K562 (cell line): Measurements from ENCODE around the gene TASP1. TPM values are rescaled to one million over a fixed set of nuclear protein-coding genes. Genes with fewer than 3 reads are reported as not detected.

Source experiments
- ATAC-seq: fragments of 200-7000 bp; cut with Tn5 transposase; 3 replicates; pipeline ENCODE4 v1.9.1; 2020; ENCODE audit warnings: moderate library complexity
- BruUV-seq: library from RNA; stranded (reverse); fragments of 400-500 nt; replicated peaks from 2 replicates; lab custom pipeline; 2021; lab: Mats Ljungman, UMichigan
- CTCF ChIA-PET: fragments of 300-600 bp; formaldehyde crosslinking; extraction: SDS; loops from one replicate; lab custom pipeline; 2021; ENCODE audit warnings: low intra/inter-chr PET ratio; lab: Yijun Ruan, JAX
- POLR2A ChIA-PET: fragments of 300-600, 350-650 bp; sonication (Branson Sonifier 250); formaldehyde crosslinking; extraction: SDS; loops from one replicate; lab custom pipeline; 2021; ENCODE audit warnings: antibody characterized with exemption, inconsistent platforms; lab: Yijun Ruan, JAX
- DNase-seq, 4 experiments: peaks; one replicate each; pipeline versions ENCODE4 v3.0.0 to v3.0.0-alpha.2; 2011 to 2018; ENCODE audit warnings: low spot score in 3 of 4, mixed read lengths in 3 of 4; ENCODE audit errors: extremely low read depth in 1 of 4
- FAIRE-seq: peaks from 2 replicates; lab custom pipeline; 2011; peaks lifted over from hg19 to GRCh38; lab: Jason Lieb, UNC
- H2AFZ ChIP-seq: 2 replicates; pipeline ENCODE4 v1.6.0; 2011; ENCODE audit warnings: low read depth, low read length, control low read depth, inconsistent platforms
- H3K27ac ChIP-seq: fragments of 200-600 bp; 3 replicates; pipeline ENCODE4 v1.8.0; 2011; ENCODE audit warnings: low read depth, mild to moderate bottlenecking, control low read depth, inconsistent platforms, low read length, moderate library complexity, mixed read lengths; ENCODE audit errors: extremely low read depth
- H3K27me3 ChIP-seq, 2 experiments: fragments of 300-600 bp in 1 of 2; 2 replicates in 1 of 2; 3 replicates in 1 of 2; pipeline versions ENCODE4 v1.6.0 to v1.8.0; 2011; ENCODE audit warnings: inconsistent platforms in 2 of 2, low read length in 2 of 2, mild to moderate bottlenecking in 1 of 2, mixed read lengths in 1 of 2, moderate library complexity in 1 of 2; ENCODE audit not compliant: control insufficient read depth in 2 of 2, insufficient read depth in 2 of 2
- H3K36me3 ChIP-seq: fragments of 300-600 bp; 3 replicates; pipeline ENCODE4 v1.8.0; 2011; ENCODE audit warnings: mild to moderate bottlenecking, low read length, inconsistent platforms; ENCODE audit not compliant: control insufficient read depth, insufficient read depth
- H3K4me1 ChIP-seq, 2 experiments: fragments of 200-600 bp in 1 of 2; replicated peaks in 1 of 2; 2 replicates in 1 of 2; 3 replicates in 1 of 2; pipeline versions ENCODE4 v1.5.1 to v1.8.0; 2011; ENCODE audit warnings: inconsistent platforms in 2 of 2, low read length in 2 of 2, mild to moderate bottlenecking in 1 of 2, mixed read lengths in 1 of 2, moderate library complexity in 1 of 2; ENCODE audit not compliant: control insufficient read depth in 2 of 2, insufficient read depth in 2 of 2
- H3K4me2 ChIP-seq: 2 replicates; pipeline ENCODE4 v1.6.1; 2011; ENCODE audit warnings: low read length, control low read depth, inconsistent platforms, mixed read lengths; ENCODE audit not compliant: insufficient read depth
- H3K4me3 ChIP-seq: fragments of 200-600 bp; sonication (generic), shearing (Covaris generic); 2 replicates; pipeline ENCODE4 v1.5.1; 2016; ENCODE audit warnings: control low read depth, inconsistent platforms
- H3K79me2 ChIP-seq: fragments of 200-600 bp; 3 replicates; pipeline ENCODE4 v1.8.0; 2011; ENCODE audit warnings: low read length, inconsistent platforms; ENCODE audit not compliant: control insufficient read depth, insufficient read depth
- H3K9ac ChIP-seq, 2 experiments: 2 replicates each; pipeline versions ENCODE4 v1.6.0 to v1.6.1; 2011; ENCODE audit warnings: low read depth in 2 of 2, low read length in 2 of 2, control low read depth in 1 of 2, inconsistent platforms in 1 of 2, mild to moderate bottlenecking in 1 of 2, mixed read lengths in 1 of 2; ENCODE audit not compliant: insufficient read depth in 1 of 2
- H3K9me1 ChIP-seq: one replicate; pipeline ENCODE4 v1.6.0; 2011; ENCODE audit warnings: inconsistent platforms, mild to moderate bottlenecking, low read length, moderate library complexity; ENCODE audit not compliant: control insufficient read depth, insufficient read depth
- H3K9me3 ChIP-seq: replicated peaks from 2 replicates; pipeline ENCODE4 v1.5.1; 2011; ENCODE audit warnings: low read depth, low read length, inconsistent platforms; ENCODE audit not compliant: control insufficient read depth, insufficient read depth
- H4K20me1 ChIP-seq: replicated peaks from 2 replicates; pipeline ENCODE4 v1.6.1; 2011; ENCODE audit warnings: low read length, inconsistent platforms, mixed read lengths; ENCODE audit not compliant: control insufficient read depth, insufficient read depth
- E2F8 ChIP-seq: fragments of 450-650 bp; IDR thresholded peaks from 2 replicates; pipeline ENCODE4 v1.7.1; 2018; ENCODE audit warnings: mild to moderate bottlenecking, low read depth; ENCODE audit not compliant: partially characterized antibody
- GTF2E2 ChIP-seq: fragments of 200-800 bp; sonication (Bioruptor generic); IDR thresholded peaks from 2 replicates; pipeline ENCODE4 v1.6.1; 2016; ENCODE audit warnings: missing genetic modification characterization, missing compliant biosample characterization
- HDAC8 ChIP-seq: fragments of 450-650 bp; IDR thresholded peaks from 2 replicates; pipeline ENCODE4 v1.6.1; 2016; ENCODE audit warnings: mild to moderate bottlenecking, missing genetic modification characterization, moderate library complexity, missing compliant biosample characterization
- SNAPC5 ChIP-seq: fragments of 250-450 bp; sonication (Bioruptor Pico); IDR thresholded peaks from 2 replicates; pipeline ENCODE4 v1.8.0; 2021; ENCODE audit warnings: moderate library complexity, mild to moderate bottlenecking, inconsistent platforms
- STAG1 ChIP-seq: sonication (generic); formaldehyde crosslinking; IDR thresholded peaks from 2 replicates; pipeline ENCODE4 v1.5.0; 2020; ENCODE audit warnings: missing genetic modification reagents, borderline replicate concordance
- ZBED1 ChIP-seq: IDR thresholded peaks from 2 replicates; pipeline ENCODE4 v1.6.1; 2014
- ZC3H4 ChIP-seq: sonication (generic); formaldehyde crosslinking; IDR thresholded peaks from 2 replicates; pipeline ENCODE4 v1.9.0; 2021; ENCODE audit warnings: missing genetic modification reagents, borderline replicate concordance
- ZNF780A ChIP-seq: fragments of 250-450 bp; sonication (Bioruptor Pico); IDR thresholded peaks from 2 replicates; pipeline ENCODE4 v1.5.0; 2021; ENCODE audit warnings: mild to moderate bottlenecking
- in situ Hi-C: fragments of 300-500 bp; cut with MboI; formaldehyde crosslinking; loops from 4 replicates; pipeline ENCODE4 v1.15.0; 2018; ENCODE audit warnings: inconsistent platforms, mixed read lengths
- intact Hi-C: fragments of 100-400 bp; cut with micrococcal nuclease; formaldehyde crosslinking; loops from 2 replicates; pipeline ENCODE4 v1.14.2; 2022
- polyA plus RNA-seq, 8 experiments: library from polyadenylated mRNA; depleted of rRNA in 4 of 8; stranded (reverse) in 5 of 8; unstranded in 3 of 8; fragments of >200 nt; fragmentation: Nextera tagmentation in 2 of 8; fragmentation: Illumina TruSeq in 1 of 8; extraction: Ambion mirVana in 2 of 8; extraction: Trizol in 1 of 8; gene quantifications; 2 replicates each; pipeline versions ENCODE4 v1.2.1 to v1.2.3, GENCODE V29; 2011 to 2014; ENCODE audit warnings: inconsistent platforms in 1 of 8, missing spikeins in 1 of 8
- total RNA-seq, 7 experiments: library from RNA; depleted of rRNA in 6 of 7; stranded (reverse); fragments of >200 nt in 6 of 7; fragmentation: Illumina TruSeq in 2 of 7; extraction: Trizol in 2 of 7; gene quantifications; 2 replicates each; pipeline versions ENCODE4 v1.2.1 to v1.2.3, GENCODE V29; 2011 to 2021; ENCODE audit warnings: low replicate concordance in 1 of 7

The TASP1 gene
- total and polyA plus RNA-seq, 9 of the 15 experiments (the other 6 are each of a cell fraction or from before 2014, with no cell fraction given) = 3.7 to 10.6 (median 6.4) TPM

GRCh38 chr20:13356591-13356990 is 282.1 kb downstream of the TASP1 start:
- no peak overlapping the region for H3K27ac ChIP-seq
- H3K36me3 ChIP-seq = no peaks in the 10 kb centered on the region
- H3K27me3 ChIP-seq = no peaks in the 10 kb centered on the region
- no peak for ATAC-seq
- intact Hi-C loops = no loop called here
- in situ Hi-C loops = no loop called here
- FAIRE-seq = no peak
- DNase-seq = no peak
- no TSS peak for BruUV-seq
- POLR2A ChIA-PET = no interaction called here
- H3K79me2 ChIP-seq = no peaks in the 10 kb centered on the region
- H3K9ac ChIP-seq = no peak overlapping the region
- no peak overlapping the region for H3K4me2 ChIP-seq
- H3K9me3 ChIP-seq = no peaks in the 10 kb centered on the region
- H3K4me1 ChIP-seq = no peaks in the 10 kb centered on the region
- no peaks in the 10 kb centered on the region for H4K20me1 ChIP-seq
- TF ChIP-seq ZBED1 (no peak), ZC3H4 (CRISPR knock-in tag) (no peak), SNAPC5 (CRISPR knock-in tag) (no peak), GTF2E2 (tag) (no peak), ZNF780A (CRISPR knock-in tag) (no peak), HDAC8 (no peak), STAG1 (no peak), E2F8 (no peak)
- no peak overlapping the region for H3K4me3 ChIP-seq
- no peak overlapping the region for H2AFZ ChIP-seq
- CTCF ChIA-PET = no interaction called here
- H3K9me1 ChIP-seq = no peaks in the 10 kb centered on the region
